NCI-H2171 treated with DMSO at 0.1 percent for 48 hours (cell line): ENCODE results near the gene ADAMTS12.

Experiments used
- DNase-seq: peaks from one replicate; lab custom pipeline; 2025; lab: John Stamatoyannopoulos, UW

ADAMTS12 gene

GRCh38 chr5:33702867-33703266 is 188.9 kb downstream of the ADAMTS12 start:
- DNase-seq: no peak

GRCh38 chr5:33701951-33702350 is 189.8 kb downstream of the ADAMTS12 start:
- DNase-seq: no peak

GRCh38 chr5:33701251-33701650 is 190.5 kb downstream of the ADAMTS12 start:
- no peak for DNase-seq

- DNase-seq: no peak
Observed at GRCh38 chr5:33696411-33696810, 195.4 kb downstream of the ADAMTS12 start.

- no peak for DNase-seq
Observed at GRCh38 chr5:33692980-33693379, 198.8 kb downstream of the ADAMTS12 start.

GRCh38 chr5:33691856-33692255 is 199.9 kb downstream of the ADAMTS12 start:
- no peak for DNase-seq

DNA sequence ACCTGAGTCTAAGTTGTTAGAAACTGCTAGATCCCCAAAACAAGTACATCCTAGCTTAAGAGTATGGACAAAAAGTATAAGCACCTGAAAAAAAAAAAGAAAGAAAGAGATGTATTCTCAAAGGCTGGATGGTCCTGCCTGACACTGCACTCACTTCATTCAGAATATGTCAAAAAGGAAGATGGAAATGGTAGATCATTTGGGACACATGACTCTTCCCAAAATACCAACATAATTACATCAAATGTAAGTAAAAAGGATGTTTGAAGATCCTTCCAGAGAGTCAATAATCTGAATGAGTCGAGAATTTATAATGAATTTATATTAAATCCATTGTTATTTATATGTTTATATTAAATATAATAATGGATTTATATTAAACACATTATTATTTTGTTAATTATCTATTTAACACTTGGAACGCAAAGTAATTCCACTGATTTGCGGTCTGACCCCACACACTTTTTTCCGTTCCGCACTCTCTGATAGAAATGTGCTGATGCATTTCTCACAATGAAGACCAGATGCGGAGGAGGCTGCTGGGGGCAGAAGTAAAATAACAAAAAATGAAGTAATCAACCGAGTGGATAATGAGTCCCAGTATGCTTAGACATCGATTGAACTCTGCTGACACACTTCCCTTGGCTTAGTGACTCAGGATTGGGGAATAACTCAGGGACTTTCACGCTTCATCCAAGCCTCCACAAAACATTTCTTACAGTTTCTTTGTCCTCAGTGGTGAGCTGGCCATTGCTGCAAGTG is 201.2 kb downstream of the ADAMTS12 start:
- DNase-seq: no peak

DNA sequence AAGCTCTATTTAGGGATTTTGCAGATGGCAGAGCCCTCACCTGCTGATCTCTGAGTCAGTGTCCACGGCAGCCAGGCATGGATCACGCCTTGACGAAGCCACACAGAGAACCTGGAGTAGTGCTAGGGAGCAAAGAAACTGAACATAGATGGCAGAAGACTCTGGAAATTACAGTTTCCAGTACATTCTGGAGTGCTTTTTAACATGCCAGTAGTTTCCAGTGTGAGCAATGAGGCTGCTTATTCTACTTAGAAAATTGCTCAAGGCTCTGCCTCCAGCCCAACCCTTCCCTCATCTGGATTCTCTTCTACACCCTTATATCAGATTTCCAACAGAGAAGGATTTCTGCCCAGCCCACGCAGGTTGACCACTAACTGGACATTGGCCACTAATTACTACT is 203.3 kb downstream of the ADAMTS12 start:
- no peak for DNase-seq

DNA sequence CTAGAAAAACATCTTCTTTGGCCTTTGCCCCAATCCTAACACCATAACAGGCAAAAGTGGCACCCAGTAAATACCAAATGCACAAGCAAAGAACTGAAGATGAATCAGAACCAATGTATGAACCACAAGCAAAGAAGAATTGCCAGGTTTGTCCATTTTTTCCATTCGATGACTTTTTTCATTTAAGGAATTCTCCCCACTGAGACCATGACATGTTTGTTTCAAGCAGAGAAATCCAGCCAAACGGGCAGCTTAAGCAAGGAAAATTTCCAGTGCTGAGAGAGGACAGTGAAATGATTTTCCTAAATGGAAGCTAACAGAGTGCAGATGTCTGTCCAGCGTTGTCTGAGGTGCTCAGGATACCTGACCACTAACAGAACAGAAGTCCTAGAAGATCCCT is 203.7 kb downstream of the ADAMTS12 start:
- DNase-seq: no peak

DNA sequence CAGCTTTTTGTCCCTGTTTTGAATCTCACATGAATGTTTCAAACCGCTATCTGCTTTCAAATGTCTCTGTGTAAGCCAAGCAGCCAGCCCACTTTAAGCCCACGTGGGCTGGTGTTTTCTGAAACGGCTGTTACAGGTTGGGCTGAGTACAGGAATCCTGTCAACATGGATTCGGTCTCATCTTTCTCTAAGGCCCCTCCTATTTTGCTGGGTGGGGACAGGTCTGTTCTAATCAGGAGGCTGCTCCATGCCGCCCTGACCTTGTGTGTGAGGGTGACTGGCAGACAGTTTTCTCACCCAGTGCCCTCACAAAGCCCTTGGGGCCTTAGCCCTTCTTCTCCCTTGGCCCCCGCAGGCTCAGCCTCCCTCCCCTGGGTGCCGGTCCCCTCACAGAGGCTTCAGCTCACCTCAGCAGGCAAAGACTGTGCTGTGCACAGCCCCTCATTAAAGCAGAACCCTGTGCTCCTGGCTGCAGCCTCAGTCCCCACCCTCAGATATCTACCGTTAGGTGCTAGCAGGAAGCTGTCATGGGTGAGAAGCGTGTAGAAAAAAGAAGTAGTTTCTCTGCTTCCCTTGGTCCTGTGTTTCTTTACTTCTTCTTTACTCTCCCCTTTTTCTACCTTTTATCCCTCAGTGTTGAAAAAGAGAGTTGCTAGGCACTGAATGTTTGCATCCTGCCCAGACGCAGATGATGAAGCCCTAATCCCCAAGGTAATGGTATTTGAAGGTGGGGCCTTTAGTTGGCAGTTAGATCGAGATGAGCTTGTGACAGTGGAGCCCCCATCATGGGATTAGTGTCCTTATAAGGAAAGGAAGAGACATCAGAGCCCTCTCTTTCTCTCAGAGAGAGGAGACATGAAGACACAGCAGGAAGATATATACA is 205.7 kb downstream of the ADAMTS12 start:
- DNase-seq: no peak

DNA sequence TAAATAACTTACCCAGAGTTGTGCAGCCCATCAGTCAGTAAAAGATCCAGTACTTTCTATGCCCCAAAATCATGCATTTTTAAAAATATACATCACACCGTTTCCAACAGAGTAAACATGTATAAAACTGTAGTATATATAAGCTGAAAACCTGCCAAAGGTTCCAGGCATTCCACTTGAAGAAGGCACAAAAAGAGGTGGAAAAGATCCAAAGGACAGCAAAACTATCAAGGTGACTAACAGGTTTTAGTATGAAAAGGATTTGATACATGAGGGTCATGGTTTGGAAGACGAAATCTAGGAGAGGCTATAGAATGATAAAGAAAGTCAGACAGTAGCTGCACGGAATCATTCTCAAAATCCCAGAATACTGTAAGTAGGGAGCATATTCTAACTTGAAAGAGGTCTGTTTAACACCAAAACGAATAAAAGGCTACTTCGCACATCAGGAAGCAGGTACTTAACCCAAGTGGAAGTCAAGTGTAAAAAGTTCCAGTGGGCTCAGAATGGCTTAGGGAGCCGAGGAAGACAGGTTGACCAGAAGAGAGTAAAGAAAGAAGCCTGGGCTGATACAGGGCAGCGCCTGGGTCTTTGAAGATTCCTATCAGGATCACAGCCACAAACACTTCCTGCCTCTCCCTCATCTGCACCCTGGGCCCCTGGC is 207.2 kb downstream of the ADAMTS12 start:
- DNase-seq: no peak

DNA sequence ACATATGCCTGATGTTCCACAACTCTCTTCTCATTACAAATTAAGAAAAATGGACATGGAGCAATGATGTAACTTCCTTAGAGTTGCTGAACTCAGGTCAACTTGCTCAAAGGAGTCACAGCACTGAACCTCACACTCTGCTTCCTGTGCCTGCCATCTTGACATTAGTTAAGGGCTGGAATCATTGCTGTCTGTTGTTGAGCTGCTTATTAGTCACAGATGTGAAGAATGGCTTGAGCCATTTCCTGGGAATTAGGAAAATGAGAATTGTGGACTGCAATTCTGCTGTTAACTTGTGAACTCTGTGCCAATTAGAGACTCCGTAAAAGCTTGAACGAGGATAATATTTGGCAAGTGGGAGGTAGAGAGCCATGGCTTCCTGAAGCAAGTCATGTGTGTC is 212.0 kb downstream of the ADAMTS12 start:
- no peak for DNase-seq

GRCh38 chr5:33675958-33676464 is 215.8 kb downstream of the ADAMTS12 start:
- no peak for DNase-seq

- no peak for DNase-seq
Observed at GRCh38 chr5:33671700-33672291, 220.0 kb downstream of the ADAMTS12 start.

DNA sequence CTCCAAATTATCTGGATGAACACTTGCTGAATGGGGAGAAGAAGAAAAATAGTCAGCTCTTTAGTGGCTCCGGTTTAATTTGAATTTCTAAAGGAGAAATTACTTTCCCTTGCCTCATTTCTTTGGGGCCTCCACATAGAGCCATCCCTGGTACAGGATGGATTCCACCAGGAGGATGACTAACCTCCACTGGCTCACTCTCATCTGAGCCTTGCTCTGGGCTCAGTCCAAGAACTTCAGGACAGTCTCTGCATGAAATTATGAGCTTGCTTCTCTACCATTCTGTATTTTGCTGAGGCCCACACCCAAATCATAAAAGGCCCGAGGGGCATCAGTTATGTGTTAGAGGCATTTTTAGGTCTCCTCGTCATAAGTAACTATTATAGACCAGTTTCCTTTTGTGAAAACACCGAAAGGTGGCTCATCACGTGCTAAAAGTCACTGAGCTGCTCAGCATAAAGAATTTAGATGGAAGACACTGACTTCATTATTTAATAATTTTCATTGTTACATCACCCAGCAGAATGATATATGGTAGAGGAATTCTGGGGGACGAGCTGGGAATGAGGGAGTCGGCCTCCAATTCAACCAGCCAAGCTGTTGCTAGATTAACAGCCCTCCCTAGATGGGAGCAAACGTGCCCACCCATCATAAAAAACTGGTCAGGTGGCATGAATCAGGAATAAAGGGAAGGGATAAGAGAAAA is 228.9 kb downstream of the ADAMTS12 start:
- DNase-seq: no peak

- no peak for DNase-seq
Observed at GRCh38 chr5:33659526-33660169, 232.1 kb downstream of the ADAMTS12 start.

GRCh38 chr5:33657804-33658440 is 233.9 kb downstream of the ADAMTS12 start:
- DNase-seq: no peak

- DNase-seq: no peak
Observed at GRCh38 chr5:33657176-33657575, 234.6 kb downstream of the ADAMTS12 start.

DNA sequence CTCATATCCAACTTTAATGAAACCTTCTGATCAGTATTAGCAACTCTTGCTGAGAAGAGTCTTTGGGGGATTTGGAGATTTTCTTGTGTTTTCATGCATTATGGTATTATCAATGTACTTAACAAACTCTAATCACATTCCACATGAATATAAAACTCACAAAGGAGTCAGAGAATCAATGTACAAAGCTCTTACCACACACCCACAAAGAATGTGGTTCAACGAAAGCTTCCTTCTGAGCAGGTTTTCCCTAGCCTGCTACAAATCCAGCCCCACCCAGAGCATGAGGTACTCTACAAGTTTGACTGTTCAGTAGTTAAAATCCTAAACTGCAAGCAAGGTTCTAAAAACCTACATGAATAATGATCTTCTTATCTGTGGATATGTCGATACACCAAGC is 240.9 kb downstream of the ADAMTS12 start:
- no peak for DNase-seq
